GM18520 (cell line): ENCODE data around the gene TRPC4AP.

Experiments
- ATAC-seq: cut with Tn5 transposase; IDR thresholded peaks from one replicate; pipeline ENCODE4 v1.9.1; 2021; ENCODE audit not compliant: unreplicated experiment

Gene TRPC4AP

GRCh38 chr20:35003211-35004031 is 89.2 kb downstream of the TRPC4AP start:
- ATAC-seq, result no peak

- no peak for ATAC-seq
These were observed 90.0 kb downstream of the TRPC4AP start for GRCh38 chr20:35002426-35003210.

- ATAC-seq, result no peak
These were observed 90.8 kb downstream of the TRPC4AP start for GRCh38 chr20:35001596-35002362.

- no peak for ATAC-seq
These were observed 91.5 kb downstream of the TRPC4AP start for GRCh38 chr20:35000922-35001595.

GRCh38 chr20:35000311-35000921 is 92.2 kb downstream of the TRPC4AP start:
- no peak for ATAC-seq

GRCh38 chr20:34999782-35000181 is 92.8 kb downstream of the TRPC4AP start:
- ATAC-seq, result no peak

- no peak for ATAC-seq
These were observed 93.6 kb downstream of the TRPC4AP start for GRCh38 chr20:34999021-34999451.

- ATAC-seq, result no peak
These were observed 94.2 kb downstream of the TRPC4AP start for GRCh38 chr20:34998331-34998950.

- no peak for ATAC-seq
These were observed 94.8 kb downstream of the TRPC4AP start for GRCh38 chr20:34997774-34998173.

GRCh38 chr20:34997131-34997561 is 95.5 kb downstream of the TRPC4AP start:
- no peak for ATAC-seq

- no peak for ATAC-seq
These were observed 96.2 kb downstream of the TRPC4AP start for GRCh38 chr20:34996243-34997028.

- ATAC-seq, result no peak
These were observed 96.9 kb downstream of the TRPC4AP start for GRCh38 chr20:34995696-34996095.

- no peak for ATAC-seq
These were observed 97.4 kb downstream of the TRPC4AP start for GRCh38 chr20:34995192-34995591.

- ATAC-seq, result no peak
These were observed 98.0 kb downstream of the TRPC4AP start for GRCh38 chr20:34994509-34995131.

GRCh38 chr20:34993941-34994508 is 98.6 kb downstream of the TRPC4AP start:
- ATAC-seq, result no peak

- no peak for ATAC-seq
These were observed 99.7 kb downstream of the TRPC4AP start for GRCh38 chr20:34992751-34993417.

GRCh38 chr20:34990661-34991214 is 101.9 kb downstream of the TRPC4AP start:
- ATAC-seq, result no peak
